PC-9 (cell line): ENCODE results near the gene RYR3. TPM values are rescaled to one million over a fixed set of nuclear protein-coding genes. Genes with fewer than 3 reads are reported as not detected.

ENCODE experiments used
- BruUV-seq: library from RNA; stranded (reverse); fragments of 400-500 nt; replicated peaks from 2 replicates; lab custom pipeline; 2021; lab: Mats Ljungman, UMichigan
- CTCF ChIA-PET: fragments of 300-600 bp; sonication (Branson Sonifier 250); formaldehyde crosslinking; loops from one replicate; lab custom pipeline; 2022; ENCODE audit warnings: antibody characterized with exemption; lab: Charles Lee
- POLR2A ChIA-PET: fragments of 300-600 bp; sonication (Branson Sonifier 250); formaldehyde crosslinking; loops from one replicate; lab custom pipeline; 2022; ENCODE audit warnings: antibody characterized with exemption; ENCODE audit not compliant: unreplicated experiment; lab: Charles Lee
- DNase-seq, 2 experiments: peaks; one replicate each; pipeline versions ENCODE4 v3.0.0 to v3.0.0-alpha.2; 2015 to 2022; ENCODE audit warnings: mixed read lengths in 1 of 2
- H2AFZ ChIP-seq: fragments of 200-600 bp; sonication (generic); 2 replicates; pipeline ENCODE4 v1.8.1; 2017; ENCODE audit warnings: antibody characterized with exemption
- H3F3A ChIP-seq: fragments of 200-600 bp; sonication (generic); 2 replicates; pipeline ENCODE4 v1.8.1; 2017; ENCODE audit warnings: antibody characterized with exemption, mild to moderate bottlenecking, low read depth; ENCODE audit not compliant: insufficient read depth
- H3K27ac ChIP-seq: fragments of 200-600 bp; sonication (generic); 2 replicates; pipeline ENCODE4 v1.6.1; 2016; ENCODE audit warnings: mixed run types
- H3K27me3 ChIP-seq: fragments of 200-600 bp; sonication (generic); 2 replicates; pipeline ENCODE4 v1.6.1; 2016; ENCODE audit warnings: low read depth, mixed run types; ENCODE audit not compliant: insufficient read depth
- H3K36me3 ChIP-seq: fragments of 200-600 bp; sonication (generic); 2 replicates; pipeline ENCODE4 v1.6.1; 2016; ENCODE audit warnings: low read depth, mixed run types
- H3K4me1 ChIP-seq: fragments of 200-600 bp; sonication (generic); replicated peaks from 2 replicates; pipeline ENCODE4 v1.6.1; 2016; ENCODE audit warnings: mixed run types; ENCODE audit not compliant: insufficient read depth
- H3K4me2 ChIP-seq: fragments of 200-600 bp; sonication (generic); 2 replicates; pipeline ENCODE4 v1.6.1; 2017; ENCODE audit warnings: mixed run types
- H3K4me3 ChIP-seq: fragments of 200-600 bp; sonication (generic); 2 replicates; pipeline ENCODE4 v1.6.1; 2016; ENCODE audit warnings: mixed run types
- H3K79me2 ChIP-seq: fragments of 200-600 bp; sonication (generic); 2 replicates; pipeline ENCODE4 v1.6.1; 2017; ENCODE audit warnings: low read depth, mixed run types
- H3K9me2 ChIP-seq: fragments of 200-600 bp; sonication (generic); 2 replicates; pipeline ENCODE4 v1.8.1; 2017; ENCODE audit warnings: mild to moderate bottlenecking; ENCODE audit not compliant: insufficient read depth
- H3K9me3 ChIP-seq: fragments of 200-600 bp; sonication (generic); 2 replicates; pipeline ENCODE4 v1.8.1; 2016; ENCODE audit warnings: low read depth; ENCODE audit not compliant: insufficient read depth
- H4K20me1 ChIP-seq: fragments of 200-600 bp; sonication (generic); 2 replicates; pipeline ENCODE4 v1.8.1; 2017; ENCODE audit not compliant: insufficient read depth
- EZH2 ChIP-seq: fragments of 200-600 bp; sonication (generic); IDR thresholded peaks from 2 replicates; pipeline ENCODE4 v1.8.0; 2017; ENCODE audit warnings: antibody characterized with exemption, low read depth
- intact Hi-C: fragments of 100-400 bp; cut with micrococcal nuclease; formaldehyde crosslinking; loops from one replicate; pipeline ENCODE4 v1.10.0; 2022; ENCODE audit not compliant: unreplicated experiment
- total RNA-seq: library from RNA; stranded (reverse); gene quantifications from 2 replicates; pipeline ENCODE4 v1.2.3, GENCODE V29; 2021
- TF ChIP-seq, protein P1 (sequence below): fragments of 200-600 bp; sonication (generic); conservative IDR thresholded peaks from 2 replicates; pipeline ENCODE4 v1.6.1; 2017; ENCODE audit warnings: mixed run types, antibody characterized with exemption, mild to moderate bottlenecking, moderate library complexity

RYR3 gene
- total RNA-seq, 1 experiment from 2014 or later = 0.15 TPM

DNA sequence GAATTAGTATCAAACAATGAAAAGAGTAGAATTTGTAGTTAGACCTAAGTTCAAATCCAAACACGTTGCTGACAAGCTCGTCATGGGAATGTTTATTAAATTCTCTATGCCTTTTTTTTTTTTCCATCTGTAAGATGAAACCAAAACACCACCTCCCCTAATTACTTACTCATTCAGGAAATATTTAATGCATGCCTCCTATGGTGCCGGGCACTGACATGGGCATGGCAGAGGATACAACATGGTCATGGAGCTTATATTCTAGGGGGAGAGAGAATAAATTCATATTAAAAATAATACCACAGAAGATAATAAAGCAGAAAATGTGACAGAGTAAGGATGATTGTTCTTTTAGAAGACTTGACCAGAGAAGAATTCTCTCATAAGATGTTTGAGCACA, 215.8 kb downstream of the RYR3 start:
- H3K27ac ChIP-seq = no peak overlapping the region
- intact Hi-C loops = no loop called here
- no peaks in the 10 kb centered on the region for H4K20me1 ChIP-seq
- ChIA-PET CTCF (interaction anchor here (0.6 kb wide), 1 partner anchor 44 kb away, joined by 4 read pairs; no protein-coding TSS in a partner anchor), POLR2A (interaction anchor here (0.6 kb wide), 1 partner anchor 59 kb away, joined by 3 read pairs; no protein-coding TSS in a partner anchor)
- H3K9me2 ChIP-seq = no peaks in the 10 kb centered on the region
- peak; percentile 26 to 42 for DNase-seq
- TF ChIP-seq, protein P1, sequence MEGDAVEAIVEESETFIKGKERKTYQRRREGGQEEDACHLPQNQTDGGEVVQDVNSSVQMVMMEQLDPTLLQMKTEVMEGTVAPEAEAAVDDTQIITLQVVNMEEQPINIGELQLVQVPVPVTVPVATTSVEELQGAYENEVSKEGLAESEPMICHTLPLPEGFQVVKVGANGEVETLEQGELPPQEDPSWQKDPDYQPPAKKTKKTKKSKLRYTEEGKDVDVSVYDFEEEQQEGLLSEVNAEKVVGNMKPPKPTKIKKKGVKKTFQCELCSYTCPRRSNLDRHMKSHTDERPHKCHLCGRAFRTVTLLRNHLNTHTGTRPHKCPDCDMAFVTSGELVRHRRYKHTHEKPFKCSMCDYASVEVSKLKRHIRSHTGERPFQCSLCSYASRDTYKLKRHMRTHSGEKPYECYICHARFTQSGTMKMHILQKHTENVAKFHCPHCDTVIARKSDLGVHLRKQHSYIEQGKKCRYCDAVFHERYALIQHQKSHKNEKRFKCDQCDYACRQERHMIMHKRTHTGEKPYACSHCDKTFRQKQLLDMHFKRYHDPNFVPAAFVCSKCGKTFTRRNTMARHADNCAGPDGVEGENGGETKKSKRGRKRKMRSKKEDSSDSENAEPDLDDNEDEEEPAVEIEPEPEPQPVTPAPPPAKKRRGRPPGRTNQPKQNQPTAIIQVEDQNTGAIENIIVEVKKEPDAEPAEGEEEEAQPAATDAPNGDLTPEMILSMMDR = no peak
- TF ChIP-seq EZH2 = no peak
- no peak overlapping the region for H3K4me3 ChIP-seq
- no TSS peak for BruUV-seq
- no peak overlapping the region for H2AFZ ChIP-seq
- 0 out of 2 replicates have a peak overlapping the region, but pooled peaks have one; percentile 10 for H3K4me2 ChIP-seq
- no peaks in the 10 kb centered on the region for H3K36me3 ChIP-seq
- H3K27me3 ChIP-seq = no peaks in the 10 kb centered on the region
- H3K79me2 ChIP-seq = no peaks in the 10 kb centered on the region
- H3K9me3 ChIP-seq = no peaks in the 10 kb centered on the region
- H3F3A ChIP-seq = no peaks in the 10 kb centered on the region
- no peaks in the 10 kb centered on the region; the same call in 1 of the 2 replicates for H3K4me1 ChIP-seq

DNA sequence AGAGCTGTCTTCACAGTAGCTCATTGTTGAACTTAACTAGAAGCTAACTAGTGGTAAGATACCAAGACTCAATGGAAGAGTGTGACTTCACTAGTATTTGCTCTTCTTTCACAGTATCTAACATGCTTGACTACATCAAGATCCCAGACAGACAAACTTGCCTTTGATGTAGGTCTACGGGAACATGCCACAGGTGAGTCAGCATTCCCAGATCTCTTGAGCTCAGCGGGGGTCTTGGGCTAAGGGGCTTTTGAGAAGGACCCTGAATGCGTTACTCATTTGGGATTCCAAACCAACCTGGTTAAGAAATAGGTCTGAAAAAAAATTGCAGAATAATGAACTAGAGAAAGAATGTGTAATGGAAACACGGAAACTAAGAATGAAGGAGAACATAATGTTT, 222.4 kb downstream of the RYR3 start:
- ChIA-PET CTCF (no interaction called here), POLR2A (no interaction called here)
- intact Hi-C loops = no loop called here
- Histone ChIP-seq H3K4me3 (no peak overlapping the region), H3K27me3 (no peaks in the 10 kb centered on the region), H3K9me2 (no peaks in the 10 kb centered on the region), H4K20me1 (no peaks in the 10 kb centered on the region), H3K4me1 (no peaks in the 10 kb centered on the region), H3K79me2 (no peaks in the 10 kb centered on the region), H3K4me2 (no peak overlapping the region), H3K27ac (no peak overlapping the region), H3K9me3 (no peaks in the 10 kb centered on the region), H3K36me3 (no peaks in the 10 kb centered on the region), H3F3A (no peaks in the 10 kb centered on the region), H2AFZ (no peak overlapping the region)
- BruUV-seq = no TSS peak
- no peak for DNase-seq
- TF ChIP-seq, protein P1 = no peak
- TF ChIP-seq EZH2 = no peak

DNA sequence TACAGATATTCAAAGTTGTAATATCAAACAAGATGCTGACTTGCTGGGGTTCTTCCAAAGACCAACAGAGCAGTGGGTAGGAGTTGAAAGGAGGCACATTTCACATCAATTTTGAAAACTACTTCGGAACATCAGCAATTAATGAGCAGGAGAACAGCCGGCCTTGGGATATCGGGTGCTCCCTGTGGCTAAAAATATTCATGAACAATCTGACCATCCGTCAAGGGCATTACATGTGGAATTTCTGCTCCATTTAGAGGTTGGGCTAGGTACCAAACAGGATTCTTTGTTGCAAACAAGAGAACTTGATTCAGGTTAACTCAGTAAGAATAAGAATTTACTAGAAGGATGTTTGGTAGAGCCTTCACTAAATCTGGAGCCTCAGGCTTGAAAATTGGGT, 223.9 kb downstream of the RYR3 start:
- ChIA-PET CTCF (no interaction called here), POLR2A (no interaction called here)
- Histone ChIP-seq H3K27ac (no peak overlapping the region), H3K79me2 (no peaks in the 10 kb centered on the region), H3K4me3 (no peak overlapping the region), H3K36me3 (no peaks in the 10 kb centered on the region), H3F3A (no peaks in the 10 kb centered on the region), H2AFZ (no peak overlapping the region), H3K9me2 (no peaks in the 10 kb centered on the region), H3K4me1 (no peaks in the 10 kb centered on the region), H4K20me1 (no peaks in the 10 kb centered on the region), H3K4me2 (no peak overlapping the region), H3K27me3 (no peaks in the 10 kb centered on the region), H3K9me3 (no peaks in the 10 kb centered on the region)
- TF ChIP-seq EZH2 = no peak
- TF ChIP-seq, protein P1 = no peak
- DNase-seq = no peak
- intact Hi-C loops = no loop called here
- no TSS peak for BruUV-seq
